GM12801 (cell line): ENCODE data around the gene ISG20.

Experiments used
- TF ChIP-seq, protein P1 (sequence below): IDR thresholded peaks from one replicate; pipeline ENCODE4 v1.5.1; 2011; ENCODE audit warnings: control low read depth; ENCODE audit not compliant: insufficient read length; ENCODE audit errors: extremely low read depth

ISG20 gene

DNA sequence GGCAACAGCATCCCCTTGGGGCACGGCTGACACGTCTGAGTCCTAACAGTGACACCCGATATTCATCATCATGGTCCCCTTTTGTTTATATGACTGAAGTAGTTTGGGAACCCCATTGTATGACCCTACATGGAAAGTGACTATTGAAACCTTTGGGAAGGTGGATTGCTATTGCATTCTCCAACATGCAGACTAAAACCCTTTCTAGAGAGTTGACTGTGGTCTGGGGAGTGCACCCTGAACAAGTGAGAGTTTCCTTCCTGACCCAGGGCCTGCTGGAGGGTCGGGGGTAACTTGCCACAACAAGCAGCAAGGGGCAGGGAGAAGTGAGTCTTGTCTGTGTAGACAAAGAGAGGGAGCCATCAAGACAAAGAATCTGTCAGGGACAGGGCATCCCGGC, 54.4 kb downstream of the ISG20 start:
- TF ChIP-seq, protein P1, sequence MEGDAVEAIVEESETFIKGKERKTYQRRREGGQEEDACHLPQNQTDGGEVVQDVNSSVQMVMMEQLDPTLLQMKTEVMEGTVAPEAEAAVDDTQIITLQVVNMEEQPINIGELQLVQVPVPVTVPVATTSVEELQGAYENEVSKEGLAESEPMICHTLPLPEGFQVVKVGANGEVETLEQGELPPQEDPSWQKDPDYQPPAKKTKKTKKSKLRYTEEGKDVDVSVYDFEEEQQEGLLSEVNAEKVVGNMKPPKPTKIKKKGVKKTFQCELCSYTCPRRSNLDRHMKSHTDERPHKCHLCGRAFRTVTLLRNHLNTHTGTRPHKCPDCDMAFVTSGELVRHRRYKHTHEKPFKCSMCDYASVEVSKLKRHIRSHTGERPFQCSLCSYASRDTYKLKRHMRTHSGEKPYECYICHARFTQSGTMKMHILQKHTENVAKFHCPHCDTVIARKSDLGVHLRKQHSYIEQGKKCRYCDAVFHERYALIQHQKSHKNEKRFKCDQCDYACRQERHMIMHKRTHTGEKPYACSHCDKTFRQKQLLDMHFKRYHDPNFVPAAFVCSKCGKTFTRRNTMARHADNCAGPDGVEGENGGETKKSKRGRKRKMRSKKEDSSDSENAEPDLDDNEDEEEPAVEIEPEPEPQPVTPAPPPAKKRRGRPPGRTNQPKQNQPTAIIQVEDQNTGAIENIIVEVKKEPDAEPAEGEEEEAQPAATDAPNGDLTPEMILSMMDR, result no peak

- TF ChIP-seq, protein P1, result no peak
Observed at GRCh38 chr15:88695101-88695500, 56.3 kb downstream of the ISG20 start.

DNA sequence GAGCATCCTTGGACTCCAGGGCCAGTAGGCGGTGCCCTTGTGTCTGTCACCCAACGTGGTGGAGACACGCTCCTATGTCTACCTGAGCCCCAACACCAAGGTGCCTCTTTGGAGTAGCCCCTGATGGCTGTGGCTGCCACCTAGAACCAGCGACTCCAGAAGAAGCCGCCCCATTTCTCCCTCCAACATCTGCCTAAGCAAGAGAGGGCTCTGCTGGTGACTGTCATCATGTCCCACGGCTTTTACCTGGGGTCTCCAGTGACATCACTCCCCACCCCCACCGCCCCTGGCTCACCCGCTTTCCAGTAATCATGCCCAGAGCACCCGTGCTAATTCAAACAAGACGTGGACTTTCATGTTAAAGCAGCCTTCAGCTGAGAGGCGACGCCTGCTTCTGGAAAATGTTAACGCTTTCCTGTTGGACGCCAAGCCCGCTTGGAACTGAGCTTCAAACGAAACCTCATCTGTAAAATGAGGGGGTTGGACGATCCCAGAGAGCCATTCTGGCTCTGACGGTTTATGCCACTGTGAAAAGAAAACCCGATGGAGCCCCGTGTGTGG, 57.0 kb downstream of the ISG20 start:
- TF ChIP-seq, protein P1, result no peak

GRCh38 chr15:88696254-88696653, 57.4 kb downstream of the ISG20 start:
- TF ChIP-seq, protein P1, result no peak

GRCh38 chr15:88697276-88697675, 58.5 kb downstream of the ISG20 start:
- TF ChIP-seq, protein P1, result no peak

- TF ChIP-seq, protein P1, result no peak
Observed at GRCh38 chr15:88699861-88700260, 61.0 kb downstream of the ISG20 start.

DNA sequence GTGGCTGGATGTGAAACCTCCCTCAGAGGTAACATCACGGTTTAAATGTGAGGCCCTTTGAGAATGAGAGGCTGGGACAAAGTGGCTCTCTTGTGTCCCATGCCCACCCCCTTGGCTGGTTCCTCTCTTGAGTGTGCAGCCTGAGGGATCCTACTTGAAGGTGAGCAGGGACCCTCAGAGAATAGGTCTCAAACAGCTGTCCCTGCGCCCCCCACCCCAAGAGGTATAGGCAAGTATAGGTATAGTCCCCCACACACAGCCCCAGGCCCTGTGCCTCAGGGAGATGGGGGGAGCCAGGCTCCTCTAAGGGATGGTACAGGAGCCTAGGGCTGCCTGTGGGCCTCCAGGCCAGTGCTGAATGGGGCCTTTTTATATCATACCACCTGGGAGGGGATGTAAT, 61.9 kb downstream of the ISG20 start:
- TF ChIP-seq, protein P1, result no peak

DNA sequence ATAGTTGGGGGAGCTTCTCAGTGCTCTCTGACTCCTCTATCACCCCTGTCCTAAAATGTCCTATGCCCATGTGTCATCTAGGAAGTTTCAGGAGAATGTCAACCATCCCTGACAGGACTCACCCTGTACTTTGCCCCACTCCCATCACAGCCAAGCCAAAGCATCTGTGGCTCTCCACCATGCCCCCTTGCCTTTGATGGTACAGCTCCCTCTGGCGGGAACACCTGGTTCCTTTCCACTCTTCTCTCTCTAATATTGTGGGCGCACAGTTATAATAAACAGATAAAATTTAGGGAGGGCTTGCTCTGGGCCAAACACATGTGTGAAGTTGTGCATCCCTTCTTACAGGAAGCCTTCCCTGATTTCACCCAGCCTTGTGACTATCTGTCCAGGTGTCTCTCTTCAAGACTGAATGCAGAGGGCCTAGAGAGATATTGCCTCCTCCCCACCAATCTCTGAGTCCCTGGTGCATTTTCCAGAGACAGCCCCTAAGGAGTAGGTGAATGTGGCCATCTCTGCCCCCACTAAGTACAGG, 62.8 kb downstream of the ISG20 start:
- TF ChIP-seq, protein P1, result no peak
